ENCODE measurements around the gene POPDC3.

GRCh38 chr6:105181981-105182515 is 2.2 kb upstream of the POPDC3 start:
- TF ChIP-seq CTCF (IDR thresholded peaks at IDR 0.05) (no peak), POLR2A (IDR thresholded peaks at IDR 0.05) (no peak)
